ENCODE measurements around the gene FTCD. TPM values are rescaled to one million over a fixed set of nuclear protein-coding genes. Genes with fewer than 3 reads are reported as not detected.
"Not testable (repeated sequence)": the region's sequence is repeated elsewhere in the genome, so short reads cannot be mapped to it uniquely, and the experiment has no call there.

FTCD gene
- total RNA-seq, 1 donor = 0.10 TPM

- no peaks in the 10 kb centered on the region for H3K4me1 ChIP-seq (ENCODE audit: insufficient read depth, low read length)
- H3K27me3 ChIP-seq (ENCODE audit: insufficient read depth, low read length) = no peaks in the 10 kb centered on the region
- no peak overlapping the region for H3K4me3 ChIP-seq (ENCODE audit: low read length)
- no peaks in the 10 kb centered on the region for H3K9me3 ChIP-seq (ENCODE audit: low read depth, low read length)
Measured at GRCh38 chr21:46145159-46145839, 10.1 kb downstream of the FTCD start.

DNA sequence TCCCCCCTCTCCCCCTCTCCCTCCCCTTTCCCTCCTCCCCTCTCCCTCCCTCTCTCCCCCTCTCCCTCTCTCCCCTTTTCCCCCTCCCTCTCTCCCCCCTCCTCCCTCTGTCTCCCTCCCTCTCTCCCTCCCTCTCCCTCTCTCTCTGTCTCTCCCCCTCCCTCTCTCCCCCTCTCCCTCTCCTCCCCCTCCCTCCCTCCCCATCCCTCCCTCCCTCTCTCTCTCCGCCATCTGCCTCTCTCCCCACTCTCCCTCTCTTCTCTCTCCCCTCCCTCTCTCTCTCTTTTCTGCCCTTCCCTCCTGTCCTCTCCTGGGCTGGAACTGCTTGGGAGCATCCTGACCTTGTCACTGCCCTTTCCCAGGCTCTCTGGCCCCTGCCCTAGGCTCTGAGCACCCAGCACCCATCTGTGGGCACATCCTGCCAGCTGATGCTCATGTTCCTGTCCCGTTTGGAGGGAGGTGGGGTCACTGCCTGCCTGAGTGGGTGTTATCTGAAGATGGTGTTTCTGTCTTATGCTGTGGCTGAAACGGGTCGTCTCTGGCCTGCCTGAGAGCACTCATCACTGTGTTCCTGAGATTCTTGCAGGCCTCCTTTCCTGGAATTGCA, 10.8 kb downstream of the FTCD start:
- no peaks in the 10 kb centered on the region for H3K9me3 ChIP-seq (ENCODE audit: low read depth, low read length)
- no peak overlapping the region for H3K4me3 ChIP-seq (ENCODE audit: low read length)
- no peaks in the 10 kb centered on the region for H3K27me3 ChIP-seq (ENCODE audit: insufficient read depth, low read length)
- no peaks in the 10 kb centered on the region for H3K4me1 ChIP-seq (ENCODE audit: insufficient read depth, low read length)

GRCh38 chr21:46142582-46143473, 12.6 kb downstream of the FTCD start:
- Histone ChIP-seq H3K4me1 (ENCODE audit: insufficient read depth, low read length) (no peaks in the 10 kb centered on the region), H3K4me3 (ENCODE audit: low read length) (no peak overlapping the region), H3K27me3 (ENCODE audit: insufficient read depth, low read length) (no peaks in the 10 kb centered on the region), H3K9me3 (ENCODE audit: low read depth, low read length) (no peaks in the 10 kb centered on the region)

- Histone ChIP-seq H3K4me3 (ENCODE audit: low read length) (no peak overlapping the region), H3K9me3 (ENCODE audit: low read depth, low read length) (no peaks in the 10 kb centered on the region), H3K27me3 (ENCODE audit: insufficient read depth, low read length) (no peaks in the 10 kb centered on the region), H3K4me1 (ENCODE audit: insufficient read depth, low read length) (no peaks in the 10 kb centered on the region)
Measured at GRCh38 chr21:46141767-46142581, 13.4 kb downstream of the FTCD start.

GRCh38 chr21:46140352-46141003, 14.9 kb downstream of the FTCD start:
- H3K9me3 ChIP-seq (ENCODE audit: low read depth, low read length); H3K4me3 ChIP-seq (ENCODE audit: low read length); H3K27me3 ChIP-seq (ENCODE audit: insufficient read depth, low read length); H3K4me1 ChIP-seq (ENCODE audit: insufficient read depth, low read length): not testable (repeated sequence)

DNA sequence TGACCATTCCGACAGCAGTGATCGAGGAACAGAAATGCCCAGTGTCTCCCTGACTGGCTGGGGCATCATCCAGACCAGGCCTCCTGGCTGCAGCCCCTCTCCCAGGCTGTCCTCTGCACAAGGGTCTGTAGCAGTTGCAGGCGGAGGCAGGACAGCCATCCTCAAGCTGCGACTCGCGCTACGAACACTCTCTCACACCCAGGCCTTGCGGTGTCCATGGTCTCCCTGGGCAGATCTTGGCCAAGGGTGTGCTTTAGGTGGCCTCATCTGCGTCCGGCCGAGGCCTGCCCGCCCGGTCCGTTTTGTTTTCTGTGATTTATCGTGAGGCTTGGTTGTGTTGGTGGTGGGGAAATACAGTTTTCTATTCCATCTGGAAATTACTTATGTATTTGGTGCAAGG, 15.7 kb downstream of the FTCD start:
- no peaks in the 10 kb centered on the region for H3K4me1 ChIP-seq (ENCODE audit: insufficient read depth, low read length)
- H3K9me3 ChIP-seq (ENCODE audit: low read depth, low read length) = no peaks in the 10 kb centered on the region
- H3K27me3 ChIP-seq (ENCODE audit: insufficient read depth, low read length) = no peaks in the 10 kb centered on the region
- no peak overlapping the region for H3K4me3 ChIP-seq (ENCODE audit: low read length)

GRCh38 chr21:46138383-46138970, 16.9 kb downstream of the FTCD start:
- no peaks in the 10 kb centered on the region for H3K9me3 ChIP-seq (ENCODE audit: low read depth, low read length)
- no peak overlapping the region for H3K4me3 ChIP-seq (ENCODE audit: low read length)
- H3K4me1 ChIP-seq (ENCODE audit: insufficient read depth, low read length) = no peaks in the 10 kb centered on the region
- H3K27me3 ChIP-seq (ENCODE audit: insufficient read depth, low read length) = no peaks in the 10 kb centered on the region

DNA sequence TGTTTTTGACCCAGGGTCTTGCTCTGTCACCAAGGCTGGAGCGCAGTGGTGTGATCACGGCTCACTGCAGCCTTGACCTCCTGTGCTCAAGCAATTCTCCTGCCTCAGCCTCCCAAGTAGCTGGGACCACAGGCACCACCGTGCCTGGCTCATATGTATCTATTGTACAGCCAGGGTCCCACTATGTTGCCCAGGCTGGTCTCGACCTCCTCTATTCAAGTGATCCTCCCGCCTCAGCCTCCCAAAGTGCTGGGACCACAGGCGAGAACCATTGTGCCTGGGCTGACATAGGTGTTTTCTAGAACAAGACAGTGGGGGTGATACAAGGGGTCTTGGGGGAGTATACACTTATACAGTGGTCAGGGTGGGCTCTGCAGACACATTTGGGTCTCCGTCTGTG, 17.5 kb downstream of the FTCD start:
- Histone ChIP-seq H3K9me3 (ENCODE audit: low read depth, low read length) (no peaks in the 10 kb centered on the region), H3K27me3 (ENCODE audit: insufficient read depth, low read length) (no peaks in the 10 kb centered on the region), H3K4me3 (ENCODE audit: low read length) (no peak overlapping the region), H3K4me1 (ENCODE audit: insufficient read depth, low read length) (no peaks in the 10 kb centered on the region)

DNA sequence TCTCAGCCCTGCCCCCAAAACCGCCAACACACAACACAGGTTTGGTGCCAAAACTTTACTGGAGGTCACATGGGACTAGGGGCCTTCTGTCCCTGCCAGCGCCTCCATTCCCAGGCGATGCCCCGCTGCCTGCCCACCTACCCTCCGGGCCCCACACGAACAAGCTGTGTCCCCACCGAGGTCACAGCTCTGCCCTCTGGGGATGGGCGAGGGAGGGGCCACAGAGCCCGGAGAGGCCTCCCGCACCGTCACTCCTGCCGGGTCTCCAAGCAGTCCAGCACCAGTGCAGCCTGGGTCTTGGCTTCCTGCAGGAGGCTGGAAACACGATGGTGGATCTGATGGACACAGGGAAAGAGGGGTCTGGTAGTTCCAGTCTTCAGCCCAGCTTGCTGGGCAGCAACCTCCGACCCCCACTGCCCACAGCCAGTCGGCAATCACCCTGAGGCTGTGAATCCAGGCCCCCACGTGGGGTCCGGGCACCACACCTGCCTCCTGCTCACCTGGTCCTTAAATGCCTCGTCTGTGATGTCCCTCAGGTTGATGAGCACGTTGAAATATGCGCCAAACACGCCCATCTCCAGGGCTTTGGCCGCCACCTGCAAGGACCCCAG, 18.5 kb downstream of the FTCD start:
- Histone ChIP-seq H3K27me3 (ENCODE audit: insufficient read depth, low read length) (no peaks in the 10 kb centered on the region), H3K4me1 (ENCODE audit: insufficient read depth, low read length) (no peaks in the 10 kb centered on the region), H3K4me3 (ENCODE audit: low read length) (no peak overlapping the region), H3K9me3 (ENCODE audit: low read depth, low read length) (no peaks in the 10 kb centered on the region)

GRCh38 chr21:46135782-46136395, 19.5 kb downstream of the FTCD start:
- Histone ChIP-seq H3K4me1 (ENCODE audit: insufficient read depth, low read length) (no peaks in the 10 kb centered on the region), H3K4me3 (ENCODE audit: low read length) (no peak overlapping the region), H3K9me3 (ENCODE audit: low read depth, low read length) (no peaks in the 10 kb centered on the region), H3K27me3 (ENCODE audit: insufficient read depth, low read length) (no peaks in the 10 kb centered on the region)

DNA sequence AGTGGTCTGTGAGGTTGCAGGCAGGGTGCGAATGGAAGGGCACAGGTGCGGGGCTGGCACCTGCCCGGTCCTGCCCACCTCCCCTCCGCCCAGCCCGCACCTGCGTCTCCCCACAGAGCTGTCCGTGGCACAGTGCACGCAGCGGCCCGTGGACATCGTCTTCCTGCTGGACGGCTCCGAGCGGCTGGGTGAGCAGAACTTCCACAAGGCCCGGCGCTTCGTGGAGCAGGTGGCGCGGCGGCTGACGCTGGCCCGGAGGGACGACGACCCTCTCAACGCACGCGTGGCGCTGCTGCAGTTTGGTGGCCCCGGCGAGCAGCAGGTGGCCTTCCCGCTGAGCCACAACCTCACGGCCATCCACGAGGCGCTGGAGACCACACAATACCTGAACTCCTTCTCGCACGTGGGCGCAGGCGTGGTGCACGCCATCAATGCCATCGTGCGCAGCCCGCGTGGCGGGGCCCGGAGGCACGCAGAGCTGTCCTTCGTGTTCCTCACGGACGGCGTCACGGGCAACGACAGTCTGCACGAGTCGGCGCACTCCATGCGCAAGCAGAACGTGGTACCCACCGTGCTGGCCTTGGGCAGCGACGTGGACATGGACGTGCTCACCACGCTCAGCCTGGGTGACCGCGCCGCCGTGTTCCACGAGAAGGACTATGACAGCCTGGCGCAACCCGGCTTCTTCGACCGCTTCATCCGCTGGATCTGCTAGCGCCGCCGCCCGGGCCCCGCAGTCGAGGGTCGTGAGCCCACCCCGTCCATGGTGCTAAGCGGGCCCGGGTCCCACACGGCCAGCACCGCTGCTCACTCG, 23.3 kb downstream of the FTCD start:
- H3K27me3 ChIP-seq (ENCODE audit: insufficient read depth, low read length) = no peaks in the 10 kb centered on the region
- no peak overlapping the region for H3K4me3 ChIP-seq (ENCODE audit: low read length)
- H3K9me3 ChIP-seq (ENCODE audit: low read depth, low read length) = no peaks in the 10 kb centered on the region
- no peaks in the 10 kb centered on the region for H3K4me1 ChIP-seq (ENCODE audit: insufficient read depth, low read length)

DNA sequence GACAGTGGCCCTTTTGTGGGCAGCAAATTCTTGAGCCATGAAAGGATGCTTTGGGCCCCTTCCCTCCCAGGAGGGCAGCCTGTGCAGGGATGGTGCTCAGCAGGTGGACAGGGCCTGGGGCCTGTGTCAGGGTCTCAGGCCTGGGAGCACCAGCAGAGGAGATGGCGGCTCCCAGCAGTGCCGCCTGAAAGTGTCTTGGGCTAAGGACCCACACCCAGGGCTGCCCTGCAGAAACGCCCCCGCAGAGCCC, 23.9 kb downstream of the FTCD start:
- Histone ChIP-seq H3K4me1 (ENCODE audit: insufficient read depth, low read length) (no peaks in the 10 kb centered on the region), H3K27me3 (ENCODE audit: insufficient read depth, low read length) (no peaks in the 10 kb centered on the region)

More for the DNA sequence above, 23.9 kb downstream of the FTCD start:
- Histone ChIP-seq H3K9me3 (ENCODE audit: low read depth, low read length) (no peaks in the 10 kb centered on the region), H3K4me3 (ENCODE audit: low read length) (no peak overlapping the region)

All from mononuclear cell (primary cell).